Osteoblast (primary cell): ENCODE results near the gene CHST11. TPM values are rescaled to one million over a fixed set of nuclear protein-coding genes. Genes with fewer than 3 reads are reported as not detected.

ENCODE experiments used
- DNase-seq: peaks from one replicate; pipeline ENCODE4 v3.0.0; 2011; ENCODE audit warnings: low spot score, mixed read lengths; ENCODE audit not compliant: insufficient read length; ENCODE audit errors: missing footprints
- H2AFZ ChIP-seq: 2 replicates; pipeline ENCODE4 v1.6.0; 2011; ENCODE audit warnings: mild to moderate bottlenecking, low read length
- H3K27ac ChIP-seq: 2 replicates; pipeline ENCODE4 v1.5.1; 2011; ENCODE audit warnings: mild to moderate bottlenecking, low read depth, low read length, moderate library complexity
- H3K27me3 ChIP-seq: 2 replicates; pipeline ENCODE4 v1.6.0; 2012; ENCODE audit warnings: mild to moderate bottlenecking, control low read depth, inconsistent platforms, low read length, moderate library complexity; ENCODE audit not compliant: insufficient read depth
- H3K36me3 ChIP-seq: 2 replicates; pipeline ENCODE4 v1.5.1; 2011; ENCODE audit warnings: mild to moderate bottlenecking, low read length, control low read depth, moderate library complexity; ENCODE audit not compliant: insufficient read depth
- H3K4me1 ChIP-seq: 2 replicates; pipeline ENCODE4 v1.5.1; 2011; ENCODE audit warnings: mild to moderate bottlenecking, low read length, control low read depth, moderate library complexity; ENCODE audit not compliant: insufficient read depth
- H3K4me2 ChIP-seq: 2 replicates; pipeline ENCODE4 v1.6.0; 2011; ENCODE audit warnings: mild to moderate bottlenecking, low read length; ENCODE audit not compliant: insufficient read depth
- H3K4me3 ChIP-seq: fragments of 200-600 bp; sonication (generic); 3 replicates; pipeline ENCODE4 v1.5.1; 2012; ENCODE audit warnings: mild to moderate bottlenecking, low read length, inconsistent platforms; ENCODE audit not compliant: insufficient read depth
- H3K79me2 ChIP-seq: 2 replicates; pipeline ENCODE4 v1.6.0; 2012; ENCODE audit warnings: mild to moderate bottlenecking, low read length, control low read depth, inconsistent platforms; ENCODE audit not compliant: insufficient read depth
- H3K9me3 ChIP-seq: 2 replicates; pipeline ENCODE4 v1.5.1; 2011; ENCODE audit warnings: low read depth, low read length, control low read depth
- H4K20me1 ChIP-seq: 2 replicates; pipeline ENCODE4 v1.6.0; 2012; ENCODE audit warnings: mild to moderate bottlenecking, low read length, control low read depth; ENCODE audit not compliant: insufficient read depth
- CTCF ChIP-seq: IDR thresholded peaks from 2 replicates; pipeline ENCODE4 v1.5.1; 2011; ENCODE audit warnings: mild to moderate bottlenecking, low read depth, low read length, moderate library complexity; ENCODE audit errors: extremely low read depth
- total RNA-seq: library from RNA; depleted of rRNA; stranded (reverse); fragments of >200 nt; gene quantifications from 2 replicates; pipeline ENCODE4 v1.2.3, GENCODE V29; 2012

CHST11 gene
- total RNA-seq, 1 donor, result 24.6 TPM

GRCh38 chr12:104699489-104700190 lies 242.9 kb downstream of the CHST11 start:
- TF ChIP-seq CTCF, result no peak
- peak overlapping the region; percentile 31 for H3K27ac ChIP-seq
- H4K20me1 ChIP-seq, result no peaks in the 10 kb centered on the region
- peaks cover 37% of the 10 kb centered on the region for H3K4me1 ChIP-seq
- H2AFZ ChIP-seq, result no peak overlapping the region
- peak; percentile 86 for DNase-seq
- H3K27me3 ChIP-seq, result no peaks in the 10 kb centered on the region
- peaks cover 5% of the 10 kb centered on the region for H3K79me2 ChIP-seq
- H3K36me3 ChIP-seq, result no peaks in the 10 kb centered on the region
- no peak overlapping the region for H3K4me2 ChIP-seq
- H3K9me3 ChIP-seq, result no peaks in the 10 kb centered on the region
- H3K4me3 ChIP-seq, result no peak overlapping the region

GRCh38 chr12:104700324-104700723 lies 243.6 kb downstream of the CHST11 start:
- H3K4me3 ChIP-seq, result no peak overlapping the region
- no peaks in the 10 kb centered on the region for H3K27me3 ChIP-seq
- no peaks in the 10 kb centered on the region for H3K36me3 ChIP-seq
- peak overlapping the region; percentile 34 for H3K27ac ChIP-seq
- no peak overlapping the region for H2AFZ ChIP-seq
- DNase-seq, result no peak
- no peak overlapping the region for H3K4me2 ChIP-seq
- no peaks in the 10 kb centered on the region for H4K20me1 ChIP-seq
- H3K79me2 ChIP-seq, result peaks cover 5% of the 10 kb centered on the region
- no peaks in the 10 kb centered on the region for H3K9me3 ChIP-seq
- peaks cover 30% of the 10 kb centered on the region for H3K4me1 ChIP-seq
- TF ChIP-seq CTCF, result no peak

DNA sequence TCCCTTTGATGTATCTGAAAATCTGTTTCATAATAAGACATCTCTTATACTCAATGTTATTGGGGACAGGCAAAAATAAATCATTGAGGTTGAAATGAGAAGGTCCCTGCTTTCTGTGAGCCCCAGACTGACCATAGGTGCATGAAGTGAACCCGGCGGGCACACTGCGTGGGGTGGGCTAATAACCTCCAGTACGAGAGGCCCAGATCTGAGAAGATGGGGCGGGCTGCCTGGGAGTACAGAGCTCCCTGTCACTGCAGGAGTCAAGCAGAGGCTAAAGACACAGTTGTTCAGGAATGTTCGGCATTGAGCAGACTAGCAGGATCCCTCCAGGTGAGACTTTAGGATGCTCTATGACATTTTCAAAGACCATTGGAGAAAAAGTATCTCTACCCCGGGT lies 244.6 kb downstream of the CHST11 start:
- Histone ChIP-seq H3K27me3 (no peaks in the 10 kb centered on the region), H3K79me2 (peaks cover 5% of the 10 kb centered on the region), H3K4me2 (no peak overlapping the region), H3K9me3 (no peaks in the 10 kb centered on the region), H3K4me1 (peaks cover 21% of the 10 kb centered on the region), H4K20me1 (no peaks in the 10 kb centered on the region), H3K27ac (no peak overlapping the region), H2AFZ (no peak overlapping the region), H3K4me3 (no peak overlapping the region), H3K36me3 (no peaks in the 10 kb centered on the region)
- DNase-seq, result no peak
- no peak for TF ChIP-seq CTCF

GRCh38 chr12:104701756-104702155 lies 245.0 kb downstream of the CHST11 start:
- Histone ChIP-seq H4K20me1 (no peaks in the 10 kb centered on the region), H3K79me2 (peaks cover 5% of the 10 kb centered on the region), H3K27me3 (no peaks in the 10 kb centered on the region), H2AFZ (no peak overlapping the region), H3K27ac (peak overlapping the region; percentile 29), H3K4me1 (peaks cover 22% of the 10 kb centered on the region), H3K9me3 (no peaks in the 10 kb centered on the region), H3K4me3 (no peak overlapping the region), H3K4me2 (no peak overlapping the region), H3K36me3 (no peaks in the 10 kb centered on the region)
- DNase-seq, result no peak
- no peak for TF ChIP-seq CTCF
